NCI-H1436 (cell line): ENCODE results near the gene IKZF2.

Source experiments
- DNase-seq: peaks from one replicate; lab custom pipeline; 2025; lab: John Stamatoyannopoulos, UW

The IKZF2 gene

GRCh38 chr2:213151437-213152064, at the start of gene IKZF2:
Gene IKZF2 (minus strand): TSS chr2:213151612. CDS start chr2:213148629, 2,983 bp downstream.
- DNase-seq = peak; percentile 88

- no peak for DNase-seq
Observed at GRCh38 chr2:213199871-213200270, 48.5 kb upstream of the IKZF2 start.

- DNase-seq = peak; percentile 69
Observed at GRCh38 chr2:213189001-213189899, 37.8 kb upstream of the IKZF2 start.

GRCh38 chr2:213188533-213188867, 37.1 kb upstream of the IKZF2 start:
- DNase-seq = no peak

- DNase-seq = no peak
Observed at GRCh38 chr2:213187833-213188532, 36.6 kb upstream of the IKZF2 start.

- no peak for DNase-seq
Observed at GRCh38 chr2:213187386-213187785, 36.0 kb upstream of the IKZF2 start.

GRCh38 chr2:213185147-213185822, 33.9 kb upstream of the IKZF2 start:
- no peak for DNase-seq

GRCh38 chr2:213181712-213182111, 30.3 kb upstream of the IKZF2 start:
- DNase-seq = no peak

- DNase-seq = no peak
Observed at GRCh38 chr2:213177679-213178078, 26.3 kb upstream of the IKZF2 start.

GRCh38 chr2:213175673-213176247, 24.3 kb upstream of the IKZF2 start:
- DNase-seq = no peak

GRCh38 chr2:213172641-213173040, 21.2 kb upstream of the IKZF2 start:
- no peak for DNase-seq

GRCh38 chr2:213171147-213171546, 19.7 kb upstream of the IKZF2 start:
- no peak for DNase-seq

GRCh38 chr2:213167271-213167930, 16.0 kb upstream of the IKZF2 start:
- DNase-seq = no peak

- no peak for DNase-seq
Observed at GRCh38 chr2:213166109-213166508, 14.7 kb upstream of the IKZF2 start.

- DNase-seq = no peak
Observed at GRCh38 chr2:213164263-213164662, 12.9 kb upstream of the IKZF2 start.

- DNase-seq = no peak
Observed at GRCh38 chr2:213162516-213163118, 11.2 kb upstream of the IKZF2 start.

- no peak for DNase-seq
Observed at GRCh38 chr2:213161759-213162515, 10.5 kb upstream of the IKZF2 start.

- no peak for DNase-seq
Observed at GRCh38 chr2:213159768-213160167, 8.4 kb upstream of the IKZF2 start.

GRCh38 chr2:213157242-213157641, 5.8 kb upstream of the IKZF2 start:
- no peak for DNase-seq

- DNase-seq = no peak
Observed at GRCh38 chr2:213156717-213157116, 5.3 kb upstream of the IKZF2 start.
